ENCODE results near the gene REST.

The REST gene

GRCh38 chr4:56976837-56977320, 69.2 kb downstream of the REST start:
- DNase-seq (ENCODE audit: low read depth in 2 of 3, low spot score in 2 of 3): no peak

- DNase-seq (ENCODE audit: low read depth in 2 of 3, low spot score in 2 of 3): peak; percentile 93 to 97 (median 96)
Measured at GRCh38 chr4:56977321-56978012, 69.8 kb downstream of the REST start, which contains the start of gene NOA1. TSS of gene NOA1 (minus strand) at chr4:56977606. CDS start at chr4:56977585, 21 bp downstream.

- peak; percentile 69 to 82 (median 81) for DNase-seq (ENCODE audit: low read depth in 2 of 3, low spot score in 2 of 3)
Measured at GRCh38 chr4:56978750-56979303, 71.1 kb downstream of the REST start, which contains the start of gene POLR2B. TSS of gene POLR2B (plus strand) at chr4:56978896. CDS start at chr4:56978986, 90 bp downstream.

- DNase-seq (ENCODE audit: low read depth in 2 of 3, low spot score in 2 of 3): no peak
Measured at GRCh38 chr4:56979421-56980072, 71.8 kb downstream of the REST start.

GRCh38 chr4:56981795-56982201, 74.1 kb downstream of the REST start:
- DNase-seq (ENCODE audit: low read depth in 2 of 3, low spot score in 2 of 3): no peak

GRCh38 chr4:56986192-56986591, 78.5 kb downstream of the REST start:
- DNase-seq (ENCODE audit: low read depth in 2 of 3, low spot score in 2 of 3): no peak

- DNase-seq (ENCODE audit: low read depth in 2 of 3, low spot score in 2 of 3): no peak
Measured at GRCh38 chr4:56986952-56987351, 79.3 kb downstream of the REST start.

- DNase-seq (ENCODE audit: low read depth in 2 of 3, low spot score in 2 of 3): no peak
Measured at GRCh38 chr4:56990109-56990905, 82.6 kb downstream of the REST start.

GRCh38 chr4:56995525-56995924, 87.8 kb downstream of the REST start:
- no peak for DNase-seq (ENCODE audit: low read depth in 2 of 3, low spot score in 2 of 3)

GRCh38 chr4:56999751-57000150, 92.1 kb downstream of the REST start:
- no peak for DNase-seq (ENCODE audit: low read depth in 2 of 3, low spot score in 2 of 3)

- no peak for DNase-seq (ENCODE audit: low read depth in 2 of 3, low spot score in 2 of 3)
Measured at GRCh38 chr4:57013543-57014120, 105.9 kb downstream of the REST start.
